GM12873 (cell line): ENCODE measurements around the gene KANK4.

Experiments
- CTCF ChIP-seq: IDR thresholded peaks from 2 replicates; pipeline ENCODE4 v1.5.1; 2012; ENCODE audit warnings: low read depth, mild to moderate bottlenecking, moderate library complexity, low read length, control low read depth; ENCODE audit not compliant: insufficient read depth; ENCODE audit errors: missing control alignments

KANK4 gene

GRCh38 chr1:62346886-62347285 is 27.7 kb upstream of the KANK4 start:
- TF ChIP-seq CTCF, result no peak

- no peak for TF ChIP-seq CTCF
Measured at GRCh38 chr1:62343911-62344310, 24.7 kb upstream of the KANK4 start.

- TF ChIP-seq CTCF, result no peak
Measured at GRCh38 chr1:62342270-62342669, 23.0 kb upstream of the KANK4 start.

- no peak for TF ChIP-seq CTCF
Measured at GRCh38 chr1:62341615-62342014, 22.4 kb upstream of the KANK4 start.

- no peak for TF ChIP-seq CTCF
Measured at GRCh38 chr1:62341089-62341488, 21.9 kb upstream of the KANK4 start.

GRCh38 chr1:62337706-62338631 is 18.7 kb upstream of the KANK4 start:
- TF ChIP-seq CTCF, result no peak

GRCh38 chr1:62336995-62337705 is 17.9 kb upstream of the KANK4 start:
- TF ChIP-seq CTCF, result no peak
